GM12872 (cell line): ENCODE measurements around the gene FAT1.

Source experiments
- CTCF ChIP-seq: IDR thresholded peaks from 3 replicates; pipeline ENCODE4 v1.5.1; 2011; ENCODE audit warnings: low read depth, mild to moderate bottlenecking, low read length, moderate library complexity; ENCODE audit not compliant: insufficient read depth

The FAT1 gene

GRCh38 chr4:186759990-186760389, 36.3 kb upstream of the FAT1 start:
- TF ChIP-seq CTCF, result no peak

GRCh38 chr4:186758929-186759682, 35.5 kb upstream of the FAT1 start:
- no peak for TF ChIP-seq CTCF

- TF ChIP-seq CTCF, result no peak
These were observed 34.2 kb upstream of the FAT1 start for GRCh38 chr4:186757696-186758355.

GRCh38 chr4:186755550-186756519, 32.2 kb upstream of the FAT1 start:
- TF ChIP-seq CTCF, result no peak

GRCh38 chr4:186754976-186755375, 31.3 kb upstream of the FAT1 start:
- no peak for TF ChIP-seq CTCF

GRCh38 chr4:186752325-186752724, 28.7 kb upstream of the FAT1 start:
- no peak for TF ChIP-seq CTCF
